MCF 10A (cell line): ENCODE measurements around the gene SP8. TPM values are rescaled to one million over a fixed set of nuclear protein-coding genes. Genes with fewer than 3 reads are reported as not detected.

Experiments
- BruUV-seq: library from RNA; stranded (reverse); fragments of 400-500 nt; replicated peaks from 2 replicates; lab custom pipeline; 2021; lab: Mats Ljungman, UMichigan
- CTCF ChIA-PET: fragments of 300-600 bp; sonication (Branson Sonifier 250); formaldehyde crosslinking; extraction: SDS; loops from one replicate; lab custom pipeline; 2021; ENCODE audit warnings: antibody characterized with exemption, inconsistent platforms; lab: Yijun Ruan, JAX
- POLR2A ChIA-PET: fragments of 300-600, 350-650 bp; sonication (Branson Sonifier 250); formaldehyde crosslinking; extraction: SDS; loops from one replicate; lab custom pipeline; 2020; ENCODE audit warnings: antibody characterized with exemption, inconsistent platforms; lab: Yijun Ruan, JAX
- DNase-seq: peaks from one replicate; pipeline ENCODE4 v3.0.0-alpha.2; 2018; ENCODE audit not compliant: unreplicated experiment
- H3K27ac Mint-ChIP-seq: one replicate; pipeline ENCODE4 v1.8.0; 2022; ENCODE audit warnings: mild to moderate bottlenecking, low read depth, mixed read lengths; ENCODE audit not compliant: unreplicated experiment
- H3K27me3 Mint-ChIP-seq: one replicate; pipeline ENCODE4 v1.8.0; 2022; ENCODE audit warnings: mixed read lengths; ENCODE audit not compliant: insufficient read depth, unreplicated experiment
- H3K36me3 Mint-ChIP-seq: one replicate; pipeline ENCODE4 v1.8.0; 2022; ENCODE audit warnings: mild to moderate bottlenecking, moderate library complexity, mixed read lengths; ENCODE audit not compliant: insufficient read depth, unreplicated experiment
- H3K4me1 Mint-ChIP-seq: one replicate; pipeline ENCODE4 v1.8.0; 2022; ENCODE audit warnings: mixed read lengths; ENCODE audit not compliant: insufficient read depth, unreplicated experiment
- H3K4me3 Mint-ChIP-seq: one replicate; pipeline ENCODE4 v1.8.0; 2022; ENCODE audit warnings: mild to moderate bottlenecking, moderate library complexity, mixed read lengths; ENCODE audit not compliant: unreplicated experiment
- H3K9me3 Mint-ChIP-seq: one replicate; pipeline ENCODE4 v1.8.0; 2022; ENCODE audit warnings: mixed read lengths; ENCODE audit not compliant: unreplicated experiment
- intact Hi-C: fragments of 100-400 bp; cut with micrococcal nuclease; formaldehyde crosslinking; loops from 2 replicates; pipeline ENCODE4 v1.14.1; 2022
- total RNA-seq: library from RNA; stranded (reverse); gene quantifications from 2 replicates; pipeline ENCODE4 v1.2.3, GENCODE V29; 2022
- TF ChIP-seq, protein P1 (sequence below): fragments of 200-600 bp; IDR thresholded peaks from one replicate; pipeline ENCODE4 v1.8.0; 2022; ENCODE audit warnings: antibody characterized with exemption, mild to moderate bottlenecking; ENCODE audit not compliant: unreplicated experiment

The SP8 gene
- total RNA-seq, 1 experiment from 2014 or later, result 0.16 TPM

DNA sequence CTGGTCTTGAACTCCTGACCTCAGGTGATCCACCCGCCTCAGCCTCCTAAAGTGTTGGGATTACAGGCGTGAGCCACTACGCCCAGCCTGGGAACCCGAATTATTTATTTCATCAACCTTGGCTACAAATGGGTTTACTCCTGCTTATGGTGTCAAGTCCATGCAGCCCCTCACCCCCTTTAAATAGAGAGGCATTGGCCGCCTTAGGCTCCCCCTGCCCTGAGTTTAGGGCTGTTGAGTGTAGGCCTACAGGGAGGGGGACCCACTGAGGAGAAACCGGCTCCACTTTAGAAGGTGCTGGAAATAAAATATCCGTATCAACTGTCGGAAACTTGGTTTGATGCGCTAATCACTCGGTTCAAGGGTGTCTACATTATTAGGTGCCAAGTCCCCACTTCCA lies 8.7 kb upstream of the SP8 start:
- TF ChIP-seq, protein P1, sequence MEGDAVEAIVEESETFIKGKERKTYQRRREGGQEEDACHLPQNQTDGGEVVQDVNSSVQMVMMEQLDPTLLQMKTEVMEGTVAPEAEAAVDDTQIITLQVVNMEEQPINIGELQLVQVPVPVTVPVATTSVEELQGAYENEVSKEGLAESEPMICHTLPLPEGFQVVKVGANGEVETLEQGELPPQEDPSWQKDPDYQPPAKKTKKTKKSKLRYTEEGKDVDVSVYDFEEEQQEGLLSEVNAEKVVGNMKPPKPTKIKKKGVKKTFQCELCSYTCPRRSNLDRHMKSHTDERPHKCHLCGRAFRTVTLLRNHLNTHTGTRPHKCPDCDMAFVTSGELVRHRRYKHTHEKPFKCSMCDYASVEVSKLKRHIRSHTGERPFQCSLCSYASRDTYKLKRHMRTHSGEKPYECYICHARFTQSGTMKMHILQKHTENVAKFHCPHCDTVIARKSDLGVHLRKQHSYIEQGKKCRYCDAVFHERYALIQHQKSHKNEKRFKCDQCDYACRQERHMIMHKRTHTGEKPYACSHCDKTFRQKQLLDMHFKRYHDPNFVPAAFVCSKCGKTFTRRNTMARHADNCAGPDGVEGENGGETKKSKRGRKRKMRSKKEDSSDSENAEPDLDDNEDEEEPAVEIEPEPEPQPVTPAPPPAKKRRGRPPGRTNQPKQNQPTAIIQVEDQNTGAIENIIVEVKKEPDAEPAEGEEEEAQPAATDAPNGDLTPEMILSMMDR, result no peak
- Mint-ChIP-seq H3K36me3 (no peaks in the 10 kb centered on the region), H3K27ac (no peak overlapping the region), H3K4me3 (no peak overlapping the region), H3K27me3 (peaks cover 35% of the 10 kb centered on the region), H3K4me1 (peaks cover 5% of the 10 kb centered on the region), H3K9me3 (no peaks in the 10 kb centered on the region)
- ChIA-PET POLR2A (no interaction called here), CTCF (no interaction called here)
- intact Hi-C loops, result loop anchor here (10.0 kb wide), 1 partner anchor 629 kb away; the partner anchor contains the start of gene SP4
- DNase-seq, result no peak
- BruUV-seq, result no TSS peak

DNA sequence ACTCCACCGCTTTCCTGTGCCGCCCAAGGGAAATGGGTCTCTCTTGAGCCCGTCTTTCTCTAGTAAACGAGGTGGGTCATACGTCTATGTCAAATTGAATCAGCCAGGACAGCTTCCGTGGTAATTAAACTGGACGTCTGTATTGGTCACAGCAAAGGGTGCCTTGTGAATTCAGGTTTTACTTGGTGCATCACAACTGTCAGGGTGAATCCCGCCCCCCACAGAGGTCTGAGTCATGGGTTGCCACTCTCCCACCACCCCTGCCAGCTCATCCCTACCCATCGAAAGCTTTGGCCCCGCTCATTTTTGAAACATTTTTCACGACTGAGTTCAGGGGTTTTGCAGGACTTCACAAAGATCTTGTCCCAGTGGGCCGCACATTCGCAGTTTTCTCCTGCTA lies 8.0 kb upstream of the SP8 start:
- Mint-ChIP-seq H3K9me3 (no peaks in the 10 kb centered on the region), H3K27me3 (peaks cover 42% of the 10 kb centered on the region), H3K27ac (no peak overlapping the region), H3K4me1 (peaks cover 5% of the 10 kb centered on the region), H3K36me3 (no peaks in the 10 kb centered on the region), H3K4me3 (no peak overlapping the region)
- POLR2A ChIA-PET, result no interaction called here
- intact Hi-C loops, result loop anchor here (10.0 kb wide), 1 partner anchor 630 kb away; the partner anchor contains the start of gene SP4
- no peak for DNase-seq
- no TSS peak for BruUV-seq
- TF ChIP-seq, protein P1, result no peak
- CTCF ChIA-PET, result interaction anchor here (0.7 kb wide), 1 partner anchor 1306 kb away, joined by 3 read pairs; no protein-coding TSS in a partner anchor

DNA sequence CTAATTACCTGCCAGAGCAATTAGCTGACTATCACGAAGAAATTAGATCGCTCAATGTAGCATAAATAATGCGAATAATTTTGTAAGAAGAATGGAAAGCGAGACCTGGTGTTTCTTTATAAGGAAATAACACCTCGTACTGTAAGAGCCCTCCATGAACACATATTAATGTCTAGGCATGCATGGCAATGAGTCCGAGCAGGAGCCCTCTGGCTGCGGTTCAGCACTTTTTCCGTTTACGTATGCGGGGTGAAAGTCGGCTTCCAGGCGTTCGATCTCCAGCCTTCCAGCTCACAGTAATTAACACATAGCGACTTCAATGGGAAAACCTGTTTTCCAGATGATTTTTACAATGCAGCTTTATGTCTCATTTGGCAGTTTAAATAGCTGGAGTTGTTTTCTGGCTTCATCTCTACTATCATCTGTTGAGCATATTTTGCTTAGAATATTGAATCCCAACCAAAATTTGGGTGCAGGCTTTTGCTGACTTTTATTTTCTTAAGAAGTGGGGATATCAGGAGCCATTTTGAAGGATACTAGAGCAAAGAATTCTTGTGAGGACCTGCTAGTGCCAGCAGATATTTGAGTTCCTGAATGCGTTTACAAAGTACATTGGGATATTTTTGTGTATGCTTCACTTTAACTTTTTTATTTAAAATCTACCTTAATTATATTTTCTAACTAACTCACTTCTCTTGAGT lies 7.2 kb upstream of the SP8 start:
- no peak for DNase-seq
- no TSS peak for BruUV-seq
- CTCF ChIA-PET, result interaction anchor here (0.7 kb wide), 1 partner anchor 9 kb away, joined by 4 read pairs; no protein-coding TSS in a partner anchor
- Mint-ChIP-seq H3K9me3 (no peaks in the 10 kb centered on the region), H3K27ac (no peak overlapping the region), H3K27me3 (peaks cover 46% of the 10 kb centered on the region), H3K36me3 (no peaks in the 10 kb centered on the region), H3K4me1 (peaks cover 5% of the 10 kb centered on the region), H3K4me3 (no peak overlapping the region)
- TF ChIP-seq, protein P1, result no peak
- intact Hi-C loops, result loop anchor here (10.0 kb wide), 1 partner anchor 631 kb away; the partner anchor contains the start of gene SP4
- POLR2A ChIA-PET, result no interaction called here

DNA sequence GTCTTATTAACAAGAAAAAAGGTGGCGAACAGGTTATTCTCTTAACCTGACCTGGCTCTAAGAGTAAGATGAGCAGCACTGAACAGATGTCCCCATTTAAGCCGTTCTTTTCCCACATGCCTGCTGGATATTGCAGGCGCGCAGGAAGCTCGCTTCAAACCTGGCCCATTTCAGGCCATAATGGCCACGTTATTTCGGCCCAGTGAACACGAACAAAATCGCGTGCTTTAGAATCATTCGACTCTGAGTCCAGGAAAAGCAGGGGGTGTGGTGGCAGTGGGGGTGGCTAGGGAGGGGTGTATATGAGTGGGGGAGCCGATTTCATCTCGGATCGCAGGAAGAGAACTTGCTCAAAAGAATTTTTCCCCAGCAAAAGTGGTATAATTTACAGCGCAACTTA lies 6.6 kb upstream of the SP8 start:
- H3K27me3 Mint-ChIP-seq, result peaks cover 51% of the 10 kb centered on the region
- intact Hi-C loops, result loop anchor here (10.0 kb wide), 1 partner anchor 632 kb away; the partner anchor contains the start of gene SP4
- TF ChIP-seq, protein P1, result no peak
- H3K36me3 Mint-ChIP-seq, result no peaks in the 10 kb centered on the region
- peaks cover 5% of the 10 kb centered on the region for H3K4me1 Mint-ChIP-seq
- no peak overlapping the region for H3K27ac Mint-ChIP-seq
- ChIA-PET CTCF (interaction anchor here (0.7 kb wide), 1 partner anchor 713 kb away, joined by 3 read pairs; no protein-coding TSS in a partner anchor), POLR2A (no interaction called here)
- no peaks in the 10 kb centered on the region for H3K9me3 Mint-ChIP-seq
- no peak overlapping the region for H3K4me3 Mint-ChIP-seq
- no TSS peak for BruUV-seq
- DNase-seq, result no peak
